KG1 (cell line): ENCODE results near the gene BANK1.

Experiments used
- DNase-seq: peaks from one replicate; lab custom pipeline; 2025; lab: John Stamatoyannopoulos, UW

BANK1 gene

GRCh38 chr4:101823864-101824263 is 33.3 kb downstream of the BANK1 start:
- DNase-seq, result no peak

- no peak for DNase-seq
These were observed 34.0 kb downstream of the BANK1 start for GRCh38 chr4:101824500-101824899.

- no peak for DNase-seq
These were observed 35.4 kb downstream of the BANK1 start for GRCh38 chr4:101825953-101826352.

- DNase-seq, result no peak
These were observed 41.3 kb downstream of the BANK1 start for GRCh38 chr4:101831816-101832215.

- DNase-seq, result no peak
These were observed 43.0 kb downstream of the BANK1 start for GRCh38 chr4:101833480-101833879.

GRCh38 chr4:101835121-101835904 is 44.8 kb downstream of the BANK1 start:
- DNase-seq, result no peak

GRCh38 chr4:101843054-101843453 is 52.5 kb downstream of the BANK1 start:
- no peak for DNase-seq

GRCh38 chr4:101846550-101846949 is 56.0 kb downstream of the BANK1 start:
- DNase-seq, result no peak

GRCh38 chr4:101850698-101851097 is 60.2 kb downstream of the BANK1 start:
- DNase-seq, result no peak

GRCh38 chr4:101851672-101852071 is 61.1 kb downstream of the BANK1 start:
- no peak for DNase-seq

GRCh38 chr4:101853028-101853427 is 62.5 kb downstream of the BANK1 start:
- no peak for DNase-seq

- no peak for DNase-seq
These were observed 63.2 kb downstream of the BANK1 start for GRCh38 chr4:101853691-101854090.

GRCh38 chr4:101855239-101855638 is 64.7 kb downstream of the BANK1 start:
- no peak for DNase-seq

GRCh38 chr4:101856149-101856548 is 65.6 kb downstream of the BANK1 start:
- no peak for DNase-seq

- DNase-seq, result no peak
These were observed 66.6 kb downstream of the BANK1 start for GRCh38 chr4:101857176-101857575.

GRCh38 chr4:101858641-101859040 is 68.1 kb downstream of the BANK1 start:
- DNase-seq, result no peak

GRCh38 chr4:101862595-101862994 is 72.1 kb downstream of the BANK1 start:
- no peak for DNase-seq

- no peak for DNase-seq
These were observed 74.1 kb downstream of the BANK1 start for GRCh38 chr4:101864660-101865059.

GRCh38 chr4:101865501-101866062 is 75.1 kb downstream of the BANK1 start:
- no peak for DNase-seq

- DNase-seq, result no peak
These were observed 80.3 kb downstream of the BANK1 start for GRCh38 chr4:101870874-101871273.

- no peak for DNase-seq
These were observed 81.6 kb downstream of the BANK1 start for GRCh38 chr4:101871962-101872676.

- DNase-seq, result no peak
These were observed 95.0 kb downstream of the BANK1 start for GRCh38 chr4:101885574-101885973.

GRCh38 chr4:101886826-101887225 is 96.3 kb downstream of the BANK1 start:
- no peak for DNase-seq
